GM21825 (cell line): ENCODE data around the gene METTL17.
"Not testable (repeated sequence)": the region's sequence is repeated elsewhere in the genome, so short reads cannot be mapped to it uniquely, and the experiment has no call there.

Experiments used
- ATAC-seq: cut with Tn5 transposase; IDR thresholded peaks from one replicate; pipeline ENCODE4 v1.9.1; 2021; ENCODE audit warnings: mild to moderate bottlenecking, moderate library complexity; ENCODE audit not compliant: unreplicated experiment

METTL17 gene

DNA sequence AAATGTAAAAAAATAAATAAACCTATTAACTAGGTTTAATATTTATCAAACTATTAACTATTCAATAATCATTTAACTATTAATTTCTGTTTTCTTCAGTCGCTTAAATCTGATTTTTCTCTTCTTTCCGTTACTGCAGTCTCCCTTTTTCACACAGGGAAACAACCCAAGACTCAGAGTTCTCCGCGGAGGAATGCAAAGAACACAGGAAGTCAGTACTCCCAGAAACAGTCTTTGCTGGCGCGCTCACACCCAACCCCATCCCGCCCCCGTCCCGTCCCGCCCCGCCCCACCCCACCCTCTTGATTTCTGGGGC, 351 bp upstream of the METTL17 start:
- no peak for ATAC-seq

DNA sequence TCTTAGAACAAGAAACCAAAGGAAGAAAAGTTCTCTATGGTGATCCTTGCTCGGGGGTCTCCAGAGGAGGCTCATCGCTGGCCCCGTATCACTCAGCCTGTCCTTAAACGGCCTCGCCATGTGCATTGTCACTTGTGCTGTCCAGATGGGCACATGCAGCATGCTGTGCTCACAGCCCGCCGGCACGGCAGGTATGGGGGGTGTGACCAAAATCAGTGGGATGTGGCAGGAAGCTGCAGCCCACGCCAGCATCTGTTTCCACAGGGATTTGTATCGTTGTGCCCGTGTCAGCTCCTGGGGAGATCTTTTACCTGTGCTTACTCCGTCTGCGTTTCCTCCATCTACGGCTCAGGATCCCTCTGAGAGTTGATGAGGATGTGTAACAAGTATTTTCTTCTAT, 6.7 kb downstream of the METTL17 start:
- no peak for ATAC-seq

DNA sequence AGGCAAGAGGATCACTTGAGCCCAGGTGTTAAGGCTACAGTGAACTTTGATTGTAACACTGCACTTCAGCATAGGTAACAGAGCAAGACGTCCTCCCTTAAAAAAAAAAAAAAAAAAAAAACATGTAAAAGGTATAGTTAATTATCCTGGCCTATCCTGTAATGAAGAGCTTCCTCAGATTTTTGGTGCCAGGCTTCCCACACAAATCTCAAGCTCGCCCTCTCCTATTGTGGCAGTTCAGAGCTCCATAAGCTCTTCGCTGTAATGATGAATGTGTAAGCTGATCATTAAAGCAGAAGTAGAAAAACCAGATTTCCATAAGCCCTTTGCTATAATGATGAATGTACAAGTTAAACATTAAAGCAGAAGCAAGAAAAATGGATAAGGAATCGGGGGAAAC, 7.3 kb downstream of the METTL17 start:
- no peak for ATAC-seq

DNA sequence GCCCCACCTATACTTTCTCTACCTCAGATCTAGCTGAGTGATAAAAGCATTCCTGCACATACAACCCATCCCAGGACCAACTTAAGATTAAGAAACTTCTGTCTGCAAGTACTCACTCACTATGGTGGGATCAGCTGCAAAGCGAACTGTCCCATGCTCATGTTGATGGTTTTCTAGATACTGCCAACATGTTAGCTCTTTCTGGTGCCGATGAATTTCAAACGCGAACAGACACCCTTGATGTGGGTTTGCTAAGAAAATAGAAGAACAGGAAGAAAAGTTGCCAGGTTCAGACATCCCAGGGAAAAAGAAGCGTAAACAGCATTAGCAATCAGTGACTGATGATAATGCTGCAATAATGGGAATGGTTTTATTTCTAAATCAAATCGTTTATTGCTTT, 7.8 kb downstream of the METTL17 start:
- ATAC-seq = no peak

DNA sequence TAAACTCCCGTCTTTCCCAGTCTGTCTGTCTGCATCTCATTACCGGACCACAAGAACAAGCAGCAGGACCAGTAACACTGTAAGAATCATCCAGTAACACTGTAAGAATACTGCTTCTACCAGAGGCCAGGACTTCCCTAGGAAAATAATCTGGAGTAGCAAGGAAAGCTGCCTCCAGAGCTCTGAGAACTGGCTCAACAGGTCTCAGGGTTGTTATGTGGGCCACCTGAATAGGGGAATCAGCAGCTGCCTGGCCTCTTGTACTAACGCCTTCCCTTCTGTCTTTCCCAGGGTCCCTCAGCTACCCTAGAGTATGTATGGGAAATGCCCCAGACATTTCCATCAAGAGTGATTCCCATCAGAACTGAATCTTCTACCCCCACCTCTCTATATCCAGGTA, 8.4 kb downstream of the METTL17 start:
- no peak for ATAC-seq

DNA sequence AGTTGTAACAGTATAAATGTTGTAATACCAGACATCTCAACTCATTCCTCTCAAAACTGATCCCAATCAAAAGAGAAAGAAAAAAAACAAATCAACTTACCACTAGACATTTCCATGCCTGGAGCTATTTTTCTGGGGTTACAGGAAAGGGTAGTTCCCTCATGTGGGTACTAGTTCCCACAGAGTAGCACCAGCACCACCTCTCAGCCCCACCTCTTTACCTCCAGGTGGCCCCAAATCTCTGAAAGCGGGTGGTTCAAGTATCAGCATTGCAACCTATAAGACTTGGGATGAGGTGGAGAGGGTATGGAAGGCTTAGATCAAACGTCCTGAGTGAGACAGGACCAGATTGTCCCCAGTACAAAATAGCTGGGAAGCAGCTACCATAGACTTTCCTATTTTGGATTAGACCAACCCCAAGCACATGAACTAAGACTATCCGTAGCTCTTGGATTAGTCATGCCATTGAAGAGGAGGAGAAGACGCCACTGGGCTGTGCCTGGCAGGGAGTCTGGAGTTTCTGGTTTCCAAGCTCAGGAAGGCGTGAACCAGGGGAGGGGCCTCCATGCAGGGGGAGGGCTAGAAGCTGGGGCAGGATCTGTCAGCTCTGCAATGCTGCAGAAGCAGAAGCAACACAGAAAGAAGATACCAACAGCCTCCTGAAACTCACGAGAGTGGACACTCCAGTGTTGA, 9.0 kb downstream of the METTL17 start, which contains the start of gene SLC39A2:
TSS of gene SLC39A2 (plus strand) at position 620 of the 693 bp plus-strand sequence. CDS start 154 bp downstream, outside the sequence.
- no peak for ATAC-seq

DNA sequence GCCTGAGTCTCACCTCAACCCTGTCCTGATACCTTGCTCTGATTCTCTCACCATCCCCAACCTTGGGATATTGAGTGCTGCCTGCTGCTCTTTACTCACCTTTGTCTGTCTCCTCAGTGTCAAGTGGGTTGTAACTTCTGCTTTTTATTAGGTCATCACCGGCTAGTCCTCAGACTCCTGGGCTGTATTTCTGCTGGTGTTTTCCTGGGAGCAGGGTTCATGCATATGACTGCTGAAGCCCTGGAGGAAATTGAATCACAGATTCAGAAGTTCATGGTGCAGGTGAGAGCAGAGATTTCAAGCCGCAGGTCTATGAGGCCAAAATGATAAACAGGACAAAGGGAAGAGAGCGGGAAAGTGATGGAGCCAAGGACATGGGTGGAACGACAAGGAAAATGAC, 9.8 kb downstream of the METTL17 start:
- ATAC-seq = no peak

DNA sequence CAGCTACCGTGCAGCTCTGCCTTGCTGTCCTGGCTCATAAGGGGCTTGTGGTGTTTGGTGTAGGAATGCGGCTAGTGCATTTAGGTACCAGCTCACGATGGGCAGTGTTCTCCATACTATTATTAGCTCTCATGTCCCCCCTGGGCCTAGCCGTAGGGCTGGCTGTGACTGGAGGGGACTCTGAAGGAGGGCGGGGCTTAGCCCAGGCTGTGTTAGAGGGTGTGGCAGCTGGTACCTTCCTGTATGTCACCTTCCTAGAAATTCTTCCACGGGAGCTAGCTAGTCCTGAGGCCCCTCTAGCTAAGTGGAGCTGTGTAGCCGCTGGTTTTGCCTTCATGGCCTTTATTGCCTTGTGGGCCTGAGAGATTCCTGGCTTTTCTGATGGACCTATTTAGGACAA, 11.4 kb downstream of the METTL17 start:
- ATAC-seq = no peak

DNA sequence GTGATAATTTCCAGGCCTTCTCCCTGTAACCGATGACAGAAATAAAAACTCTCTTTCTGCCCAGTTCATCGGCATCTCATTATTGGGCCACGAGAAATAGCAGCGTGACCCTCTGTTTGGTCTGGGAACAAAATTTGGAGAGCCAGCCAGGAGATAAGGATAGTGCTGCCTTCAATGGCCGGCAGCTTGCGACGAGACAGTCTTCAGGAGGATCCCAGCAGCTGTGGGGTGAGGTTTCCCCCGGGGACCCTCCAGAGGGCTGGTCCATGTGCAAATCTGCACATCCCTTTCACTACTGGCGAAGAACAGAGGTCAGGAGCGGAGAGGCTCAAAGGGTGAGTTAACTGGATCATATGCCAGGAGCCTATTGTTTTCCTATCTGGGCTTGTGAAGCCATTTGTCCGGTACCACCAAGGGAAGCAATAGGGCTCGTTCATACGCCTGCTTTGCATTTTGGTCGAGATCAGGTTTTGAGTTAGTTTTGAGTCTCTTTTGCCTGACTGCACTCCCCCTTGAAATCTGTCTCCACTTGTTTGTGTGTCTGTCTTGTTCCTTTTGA, 14.1 kb downstream of the METTL17 start:
- no peak for ATAC-seq

DNA sequence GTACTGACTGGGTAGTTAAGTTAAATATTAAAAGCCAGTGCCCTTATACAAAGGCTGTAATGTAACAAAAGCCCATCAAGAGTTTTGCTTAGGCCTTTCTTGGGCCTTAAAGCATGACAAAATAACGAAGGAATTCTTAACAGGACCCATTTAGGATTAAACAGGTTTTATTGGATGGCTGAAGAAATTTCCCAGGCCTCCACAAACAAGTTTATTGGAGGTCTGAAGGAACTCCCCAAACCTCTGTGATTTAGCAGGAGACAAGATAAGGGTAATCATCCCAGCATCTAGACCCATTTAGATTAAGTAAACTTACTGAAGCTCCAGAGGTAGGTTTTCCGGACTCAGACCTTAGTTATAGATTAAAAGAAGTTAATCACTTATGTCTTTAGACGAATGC, 19.9 kb downstream of the METTL17 start:
- ATAC-seq = not testable (repeated sequence)

DNA sequence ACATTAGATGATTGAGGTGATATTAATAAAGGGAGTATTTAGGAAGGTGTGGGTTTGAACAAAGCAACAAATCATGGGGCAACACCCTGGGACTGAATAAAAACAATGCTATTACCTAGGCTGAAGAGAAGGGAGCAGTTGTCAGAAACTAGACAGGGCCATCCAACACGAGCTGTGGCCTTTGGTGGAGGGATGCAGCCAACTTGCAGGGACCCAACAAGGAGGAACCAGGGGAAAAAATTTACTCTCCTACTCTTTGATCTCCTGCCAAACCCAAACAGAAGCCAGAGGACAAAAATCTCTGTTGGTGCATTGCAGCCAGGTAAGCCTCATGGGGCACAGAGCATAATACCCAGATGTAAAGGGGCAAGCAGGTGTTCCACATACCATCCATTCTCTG, 21.4 kb downstream of the METTL17 start:
- no peak for ATAC-seq

DNA sequence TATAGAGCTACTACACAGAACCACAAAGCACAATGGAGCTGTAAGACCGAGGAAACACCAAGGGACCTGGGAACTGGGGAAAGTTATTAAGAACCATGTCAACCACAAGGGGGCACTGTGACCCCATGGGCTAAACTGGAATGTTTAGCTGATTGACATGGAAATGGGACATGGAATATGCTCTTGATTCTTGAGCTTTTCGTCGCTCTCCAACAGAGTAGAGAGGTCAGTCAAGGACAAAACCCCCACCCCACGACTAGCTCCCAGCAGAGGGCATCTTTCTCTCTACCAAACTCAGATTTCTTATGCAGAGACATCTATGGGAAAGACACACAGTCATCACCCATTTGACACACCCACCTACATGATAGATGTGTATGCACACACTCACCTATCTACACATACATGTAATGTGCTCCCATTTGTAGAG, 25.0 kb downstream of the METTL17 start:
- ATAC-seq = no peak

DNA sequence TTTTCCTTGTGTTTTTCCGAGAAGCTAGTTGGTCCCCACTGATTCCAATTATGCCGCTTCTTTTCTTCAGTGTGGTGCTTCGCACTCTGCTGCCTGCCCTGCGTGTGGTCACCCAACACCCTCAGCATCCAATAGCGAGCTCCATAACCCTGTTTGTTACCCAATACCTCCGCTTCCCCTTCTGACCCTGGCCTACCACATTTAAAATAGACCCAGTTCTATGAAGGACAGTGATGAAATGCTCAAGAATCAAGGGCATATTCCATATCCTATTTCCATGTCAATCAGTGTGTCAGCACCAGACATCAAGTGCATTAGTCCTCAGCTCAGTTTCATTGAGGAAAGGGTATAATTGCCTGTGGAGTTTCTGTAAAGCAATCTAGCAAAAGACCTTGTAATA, 25.5 kb downstream of the METTL17 start:
- ATAC-seq = no peak

DNA sequence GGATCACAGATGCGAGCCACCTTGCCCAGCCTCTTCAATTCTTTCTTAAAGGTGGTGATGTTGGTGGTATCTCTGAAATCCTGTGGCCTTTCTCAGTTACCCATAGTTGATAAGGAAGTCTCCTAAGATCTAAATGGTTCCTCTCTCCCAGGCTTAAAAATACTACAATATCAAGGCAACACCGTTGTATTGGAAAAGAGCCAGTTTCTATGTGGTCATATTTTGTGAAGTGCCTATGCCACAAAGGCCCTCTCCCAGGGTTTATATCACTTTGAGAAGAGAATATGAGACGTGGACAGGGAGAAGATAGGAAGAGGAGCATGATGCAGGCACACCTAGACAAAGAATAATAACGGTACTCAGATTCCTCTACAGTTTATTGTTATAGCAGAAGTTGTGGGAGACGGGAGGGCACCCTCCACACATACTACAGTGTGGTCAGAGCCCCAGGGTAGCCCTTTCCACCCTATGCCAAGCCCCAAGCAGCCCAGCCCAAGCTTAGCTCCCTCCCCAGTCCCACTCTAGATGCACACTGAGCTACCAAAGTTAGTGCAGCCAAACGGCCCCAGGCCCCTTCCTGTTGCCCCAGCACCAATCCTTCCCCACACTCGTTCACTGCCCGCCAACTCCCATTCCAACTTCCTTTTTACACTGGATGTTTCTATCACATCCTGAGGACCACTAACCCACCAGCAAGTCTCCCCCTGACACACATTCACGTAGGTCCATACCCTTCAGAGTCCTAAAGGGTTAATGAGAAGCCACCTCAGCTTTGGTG, 26.8 kb downstream of the METTL17 start:
- ATAC-seq = no peak

DNA sequence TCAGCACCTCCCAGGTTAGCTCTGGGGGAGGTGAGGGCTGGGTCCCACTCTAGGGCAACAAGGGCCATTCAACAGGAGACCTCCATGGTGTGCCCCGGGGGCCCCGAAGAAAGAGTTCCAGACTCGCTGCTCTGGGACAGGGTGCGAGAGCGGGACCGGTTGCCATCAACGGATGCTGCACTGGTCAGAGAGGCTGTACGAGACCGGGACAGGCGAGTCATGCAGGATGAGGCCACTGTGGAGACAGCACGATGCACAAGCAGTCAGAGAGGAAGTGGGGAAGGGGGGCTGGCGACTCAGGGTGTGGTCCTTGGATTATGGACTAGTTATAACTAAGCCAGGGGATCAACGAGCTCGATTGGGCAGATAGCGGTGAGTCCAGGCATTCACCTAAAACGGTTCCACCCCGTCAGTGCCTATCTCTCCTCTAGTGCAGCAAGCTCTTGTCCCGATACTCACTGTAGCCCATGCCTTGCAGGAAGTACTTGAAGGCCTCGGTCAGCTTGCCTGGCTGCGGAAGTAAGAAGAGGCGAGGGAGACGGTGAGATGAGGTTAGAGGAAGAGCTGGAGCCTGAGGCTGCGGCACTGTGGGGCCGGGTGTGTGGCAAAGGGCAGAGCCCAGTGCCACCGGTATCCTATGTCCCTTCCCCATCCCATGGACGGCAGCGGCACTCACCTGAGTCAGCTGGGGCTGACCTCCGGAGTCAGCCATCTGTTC, 27.9 kb downstream of the METTL17 start:
- no peak for ATAC-seq

DNA sequence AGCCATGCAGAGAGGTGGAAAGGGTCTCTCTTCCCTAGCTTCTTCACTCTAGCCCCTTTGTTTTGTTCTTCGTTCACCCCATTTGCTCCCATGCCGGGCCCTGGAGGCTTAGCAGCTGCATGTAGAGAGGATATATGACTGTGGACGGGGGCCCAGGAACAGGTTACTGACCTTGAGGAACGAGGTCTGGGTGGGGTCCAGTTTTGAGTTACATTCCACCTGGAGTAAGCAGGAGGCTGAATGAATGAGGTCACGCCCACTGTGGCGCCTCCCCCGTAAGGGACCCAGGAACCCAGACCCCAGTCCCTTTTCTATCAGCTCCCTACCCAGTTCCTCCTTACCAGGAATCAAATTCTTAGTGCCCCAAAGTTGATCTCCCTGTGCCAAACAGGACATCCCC, 28.5 kb downstream of the METTL17 start:
- ATAC-seq = no peak

DNA sequence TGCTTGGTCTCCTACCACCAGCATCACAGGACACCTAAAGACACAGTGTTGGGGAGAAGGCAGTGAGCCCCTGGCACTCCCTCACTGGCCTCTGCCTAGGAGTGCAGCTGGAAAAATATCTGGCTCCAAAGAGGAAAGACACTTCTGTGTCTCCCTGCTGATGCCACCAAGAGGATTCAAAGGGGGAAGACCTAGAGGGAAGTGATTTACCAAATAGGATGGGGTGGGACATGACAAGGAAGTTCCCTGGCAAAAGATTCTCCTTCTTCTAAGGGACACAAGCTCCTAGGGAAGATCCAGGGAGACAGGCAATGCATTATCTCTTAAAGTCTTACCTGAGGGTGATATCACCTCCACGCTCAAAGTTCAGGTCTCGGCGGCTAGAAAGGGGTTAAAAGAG, 29.0 kb downstream of the METTL17 start:
- no peak for ATAC-seq

DNA sequence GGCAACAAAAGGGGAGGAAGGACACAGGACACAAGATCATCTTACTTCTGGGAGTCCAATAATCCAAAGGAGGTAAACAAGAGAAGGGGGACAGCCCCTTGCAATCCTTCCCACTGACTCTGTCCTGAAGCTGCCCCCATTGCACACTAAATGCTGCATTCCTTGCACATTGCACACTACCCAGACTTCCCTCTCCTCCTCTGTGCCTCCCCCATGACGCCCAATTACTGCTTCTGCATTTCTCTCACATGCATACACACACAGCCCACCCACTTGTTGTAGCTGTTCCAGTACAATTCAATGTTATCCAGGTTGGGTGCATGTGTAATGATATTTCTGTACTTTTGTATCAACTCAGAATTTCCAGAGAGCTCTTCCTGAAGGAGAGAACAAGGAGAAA, 29.6 kb downstream of the METTL17 start:
- ATAC-seq = no peak

DNA sequence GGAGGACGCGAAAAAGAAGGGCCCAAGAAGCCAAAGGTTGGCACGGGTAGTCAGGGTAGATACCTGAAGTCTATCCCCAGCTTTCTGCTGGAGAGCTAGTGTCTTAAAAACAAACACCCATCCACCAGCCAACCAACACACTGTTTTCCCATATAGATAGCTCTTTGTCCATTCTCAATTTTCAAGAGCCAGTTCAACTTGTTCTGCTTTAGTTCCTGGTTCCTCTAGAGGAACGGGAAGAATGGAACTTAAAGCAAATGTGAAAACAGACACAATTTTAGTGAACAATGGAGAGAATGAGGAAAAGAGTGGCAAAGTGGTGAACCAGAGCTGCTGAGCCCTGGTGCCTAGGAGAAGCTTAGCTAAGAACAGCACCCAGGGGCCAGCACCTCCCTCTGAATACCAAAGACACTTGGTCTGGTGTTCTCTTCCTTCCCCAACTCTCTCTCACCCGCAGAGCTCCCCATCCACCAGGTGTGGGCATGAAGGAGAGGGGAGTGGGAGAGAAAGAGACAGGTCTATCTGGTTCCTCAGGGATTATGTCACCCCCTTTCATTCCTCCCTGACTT, 31.3 kb downstream of the METTL17 start:
- no peak for ATAC-seq

DNA sequence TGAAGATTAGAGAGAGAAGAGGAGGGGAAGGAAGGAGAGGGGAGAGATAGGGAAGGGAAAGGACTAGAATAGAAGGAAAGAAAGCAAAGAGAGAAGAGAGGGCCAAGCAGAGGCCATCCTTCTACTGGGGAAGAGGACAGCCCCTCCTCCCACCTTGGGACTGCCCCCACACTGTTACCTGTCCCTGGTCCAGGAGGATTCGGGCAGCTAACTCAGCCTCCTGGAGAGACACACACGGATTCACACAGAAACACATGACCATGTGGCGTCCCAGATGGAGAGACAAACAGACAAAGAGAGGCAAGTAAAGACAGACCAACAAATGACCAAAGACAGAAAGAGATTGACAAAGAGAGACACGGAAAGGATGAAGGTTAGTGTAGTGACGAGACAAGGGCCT, 32.9 kb downstream of the METTL17 start:
- no peak for ATAC-seq

DNA sequence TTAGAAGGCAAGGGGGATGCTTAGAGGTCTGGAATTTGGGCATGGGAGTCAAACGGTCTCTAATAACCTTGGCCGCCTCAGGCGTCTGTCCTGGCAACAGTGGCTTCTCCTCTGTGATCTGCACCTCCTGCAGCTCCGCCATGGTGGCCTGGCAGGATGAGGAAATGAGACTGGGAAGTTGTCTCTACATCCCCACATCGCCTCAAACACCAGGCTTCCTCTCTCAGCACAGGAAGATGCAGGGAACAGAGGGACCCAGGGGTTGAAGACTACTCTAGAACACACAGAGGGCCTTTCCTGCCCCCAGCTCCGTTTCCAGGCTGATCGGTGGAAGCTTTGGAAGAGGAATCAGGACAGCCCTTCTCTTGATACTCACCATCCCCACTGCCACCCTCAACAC, 33.4 kb downstream of the METTL17 start:
- ATAC-seq = no peak
